Stimulated activated CD4-positive, alpha-beta T cell treated with anti-CD3 and anti-CD28 coated beads, Interleukin-12 subunit alpha, Interleukin-12 subunit beta, amount 100 ng/mL, for 4 hours (primary cell): ENCODE measurements around the gene PRKAR1B.

Experiments used
- DNase-seq: peaks from one replicate; pipeline ENCODE4 v3.0.0-alpha.2; 2020

The PRKAR1B gene

GRCh38 chr7:721619-722248 is 5.3 kb downstream of the PRKAR1B start:
- DNase-seq, result no peak

GRCh38 chr7:716636-717035 is 10.4 kb downstream of the PRKAR1B start:
- DNase-seq, result no peak

GRCh38 chr7:716222-716621 is 10.9 kb downstream of the PRKAR1B start:
- DNase-seq, result no peak

GRCh38 chr7:714251-714671 is 12.8 kb downstream of the PRKAR1B start:
- no peak for DNase-seq

GRCh38 chr7:713488-714230 is 13.4 kb downstream of the PRKAR1B start:
- DNase-seq, result no peak

- DNase-seq, result no peak
Observed at GRCh38 chr7:713139-713457, 14.0 kb downstream of the PRKAR1B start.

- no peak for DNase-seq
Observed at GRCh38 chr7:712381-713138, 14.5 kb downstream of the PRKAR1B start.

- DNase-seq, result no peak
Observed at GRCh38 chr7:711922-712380, 15.1 kb downstream of the PRKAR1B start.

GRCh38 chr7:711093-711921 is 15.8 kb downstream of the PRKAR1B start:
- DNase-seq, result no peak

- no peak for DNase-seq
Observed at GRCh38 chr7:710161-710560, 16.9 kb downstream of the PRKAR1B start.

GRCh38 chr7:707296-708000 is 19.6 kb downstream of the PRKAR1B start:
- no peak for DNase-seq

GRCh38 chr7:706721-707120 is 20.4 kb downstream of the PRKAR1B start:
- DNase-seq, result no peak

GRCh38 chr7:703049-703448 is 24.0 kb downstream of the PRKAR1B start:
- no peak for DNase-seq

- DNase-seq, result no peak
Observed at GRCh38 chr7:701086-701671, 25.9 kb downstream of the PRKAR1B start.

- no peak for DNase-seq
Observed at GRCh38 chr7:699476-700170, 27.5 kb downstream of the PRKAR1B start.

GRCh38 chr7:698515-699475 is 28.3 kb downstream of the PRKAR1B start:
- no peak for DNase-seq

- no peak for DNase-seq
Observed at GRCh38 chr7:696812-697551, 30.1 kb downstream of the PRKAR1B start.

- DNase-seq, result no peak
Observed at GRCh38 chr7:696426-696811, 30.7 kb downstream of the PRKAR1B start.

GRCh38 chr7:693280-693679 is 33.8 kb downstream of the PRKAR1B start:
- DNase-seq, result no peak
